WTC11 (cell line): ENCODE results near the gene CYP11A1. TPM values are rescaled to one million over a fixed set of nuclear protein-coding genes. Genes with fewer than 3 reads are reported as not detected.

Source experiments
- ATAC-seq: fragments of 200-7000 bp; cut with Tn5 transposase; 2 replicates; pipeline ENCODE4 v1.10.0; 2021; ENCODE audit warnings: mild to moderate bottlenecking, moderate library complexity
- CTCF ChIA-PET: fragments of 300-600 bp; sonication (Branson Sonifier 250); formaldehyde crosslinking; loops from one replicate; lab custom pipeline; 2021; ENCODE audit warnings: antibody characterized with exemption; lab: Charles Lee
- POLR2A ChIA-PET: fragments of 350-600 bp; sonication (Branson Sonifier 250); formaldehyde crosslinking; loops from one replicate; lab custom pipeline; 2021; ENCODE audit warnings: antibody characterized with exemption; lab: Charles Lee
- DNase-seq: peaks from one replicate; pipeline ENCODE4 v3.0.0; 2021; ENCODE audit warnings: low spot score
- H3K27ac Mint-ChIP-seq: 2 replicates; pipeline ENCODE4 v1.8.0; 2021; ENCODE audit warnings: mixed read lengths
- H3K27me3 Mint-ChIP-seq: 2 replicates; pipeline ENCODE4 v1.8.0; 2021; ENCODE audit warnings: low read depth, mild to moderate bottlenecking, moderate library complexity, mixed read lengths
- H3K36me3 Mint-ChIP-seq: 2 replicates; pipeline ENCODE4 v1.8.0; 2021; ENCODE audit warnings: mixed read lengths
- H3K4me1 Mint-ChIP-seq: 2 replicates; pipeline ENCODE4 v1.8.0; 2022; ENCODE audit warnings: mixed read lengths
- H3K4me3 Mint-ChIP-seq: 2 replicates; pipeline ENCODE4 v1.8.0; 2021; ENCODE audit warnings: mild to moderate bottlenecking, moderate library complexity, mixed read lengths
- H3K9me3 Mint-ChIP-seq: 2 replicates; pipeline ENCODE4 v1.8.0; 2021; ENCODE audit warnings: mixed read lengths
- CDX4 ChIP-seq: fragments of 250-450 bp; sonication (Bioruptor Pico); IDR thresholded peaks from 2 replicates; pipeline ENCODE4 v1.9.0; 2021; ENCODE audit warnings: moderate library complexity, mild to moderate bottlenecking, inconsistent platforms, borderline replicate concordance
- ELF4 ChIP-seq: sonication (generic); formaldehyde crosslinking; IDR thresholded peaks from 2 replicates; pipeline ENCODE4 v1.8.1; 2022; ENCODE audit warnings: low read depth, mild to moderate bottlenecking, moderate library complexity, missing genetic modification reagents
- FOXJ3 ChIP-seq: sonication (generic); formaldehyde crosslinking; IDR thresholded peaks from 2 replicates; pipeline ENCODE4 v1.9.0; 2021; ENCODE audit warnings: missing genetic modification reagents, mild to moderate bottlenecking, borderline replicate concordance
- GABPB1 ChIP-seq: sonication (generic); formaldehyde crosslinking; IDR thresholded peaks from 2 replicates; pipeline ENCODE4 v1.8.1; 2023; ENCODE audit warnings: mild to moderate bottlenecking, missing genetic modification reagents
- GRHL2 ChIP-seq: fragments of 250-450 bp; sonication (Bioruptor Pico); IDR thresholded peaks from 2 replicates; pipeline ENCODE4 v1.8.0; 2022; ENCODE audit warnings: mild to moderate bottlenecking, moderate library complexity; ENCODE audit not compliant: insufficient replicate concordance, severe bottlenecking
- GTF2I ChIP-seq: fragments of 250-450 bp; sonication (Bioruptor Pico); conservative IDR thresholded peaks from 2 replicates; pipeline ENCODE4 v1.4.0; 2021; ENCODE audit warnings: mild to moderate bottlenecking
- HMGXB4 ChIP-seq: sonication (generic); formaldehyde crosslinking; IDR thresholded peaks from 2 replicates; pipeline ENCODE4 v1.8.1; 2023; ENCODE audit warnings: mild to moderate bottlenecking, moderate library complexity, missing genetic modification reagents
- JAZF1 ChIP-seq: fragments of 250-450 bp; sonication (Bioruptor Pico); IDR thresholded peaks from 2 replicates; pipeline ENCODE4 v1.9.0; 2021; ENCODE audit warnings: moderate library complexity, mild to moderate bottlenecking, inconsistent platforms
- NR3C1 ChIP-seq: sonication (generic); formaldehyde crosslinking; conservative IDR thresholded peaks from 2 replicates; pipeline ENCODE4 v1.8.1; 2023; ENCODE audit warnings: low read depth, mild to moderate bottlenecking, missing genetic modification reagents
- PREB ChIP-seq: sonication (generic); formaldehyde crosslinking; IDR thresholded peaks from 2 replicates; pipeline ENCODE4 v1.8.1; 2022; ENCODE audit warnings: mild to moderate bottlenecking, missing genetic modification reagents, moderate library complexity, borderline replicate concordance
- SMAD3 ChIP-seq: sonication (generic); formaldehyde crosslinking; IDR thresholded peaks from 2 replicates; pipeline ENCODE4 v1.8.0; 2022; ENCODE audit warnings: missing genetic modification reagents, mild to moderate bottlenecking, borderline replicate concordance
- ZNF423 ChIP-seq: fragments of 250-450 bp; sonication (Bioruptor Pico); IDR thresholded peaks from 2 replicates; pipeline ENCODE4 v2.1.2; 2022; ENCODE audit warnings: mild to moderate bottlenecking, moderate library complexity
- total RNA-seq: library from RNA; stranded (reverse); gene quantifications from 3 replicates; pipeline ENCODE4 v1.2.3, GENCODE V29; 2021
- TF ChIP-seq, protein P1 (sequence below): sonication (generic); formaldehyde crosslinking; IDR thresholded peaks from 2 replicates; pipeline ENCODE4 v1.8.0; 2023; ENCODE audit warnings: mild to moderate bottlenecking, missing genetic modification reagents
- TF ChIP-seq, protein P2 (sequence below): sonication (generic); formaldehyde crosslinking; conservative IDR thresholded peaks from 2 replicates; pipeline ENCODE4 v1.8.1; 2023; ENCODE audit warnings: mild to moderate bottlenecking, low read depth, missing genetic modification reagents, moderate library complexity
- TF ChIP-seq, protein P3 (sequence below): sonication (generic); formaldehyde crosslinking; IDR thresholded peaks from 2 replicates; pipeline ENCODE4 v1.8.0; 2022; ENCODE audit warnings: mild to moderate bottlenecking, missing genetic modification reagents
- TF ChIP-seq, protein P4 (sequence below): sonication (generic); formaldehyde crosslinking; IDR thresholded peaks from 2 replicates; pipeline ENCODE4 v1.8.0; 2023; ENCODE audit warnings: missing genetic modification reagents
- TF ChIP-seq, protein P5 (sequence below): sonication (generic); formaldehyde crosslinking; IDR thresholded peaks from 2 replicates; pipeline ENCODE4 v1.8.0; 2022; ENCODE audit warnings: mild to moderate bottlenecking, missing genetic modification reagents

Gene CYP11A1
- total RNA-seq, 1 experiment from 2014 or later = 3.4 TPM

GRCh38 chr15:74381190-74381453 is 13.7 kb upstream of the CYP11A1 start:
- DNase-seq (no peak), ATAC-seq (no peak)
- TF ChIP-seq SMAD3 (CRISPR knock-in tag) = no peak
- Mint-ChIP-seq H3K4me1 (peaks cover 9% of the 10 kb centered on the region), H3K36me3 (no peaks in the 10 kb centered on the region), H3K9me3 (no peaks in the 10 kb centered on the region), H3K27ac (no peak overlapping the region), H3K27me3 (no peaks in the 10 kb centered on the region; the same call in 1 of the 2 replicates), H3K4me3 (no peak overlapping the region)
- ChIA-PET CTCF (interaction anchor here (0.7 to 2.4 kb wide), 9 partner anchors 8 to 178 kb away, joined by 3 to 136 read pairs (median 11); partner anchors contain the start of genes SEMA7A and UBL7), POLR2A (interaction anchor here (0.6 kb wide), 1 partner anchor 82 kb away, joined by 5 read pairs; no protein-coding TSS in a partner anchor)

DNA sequence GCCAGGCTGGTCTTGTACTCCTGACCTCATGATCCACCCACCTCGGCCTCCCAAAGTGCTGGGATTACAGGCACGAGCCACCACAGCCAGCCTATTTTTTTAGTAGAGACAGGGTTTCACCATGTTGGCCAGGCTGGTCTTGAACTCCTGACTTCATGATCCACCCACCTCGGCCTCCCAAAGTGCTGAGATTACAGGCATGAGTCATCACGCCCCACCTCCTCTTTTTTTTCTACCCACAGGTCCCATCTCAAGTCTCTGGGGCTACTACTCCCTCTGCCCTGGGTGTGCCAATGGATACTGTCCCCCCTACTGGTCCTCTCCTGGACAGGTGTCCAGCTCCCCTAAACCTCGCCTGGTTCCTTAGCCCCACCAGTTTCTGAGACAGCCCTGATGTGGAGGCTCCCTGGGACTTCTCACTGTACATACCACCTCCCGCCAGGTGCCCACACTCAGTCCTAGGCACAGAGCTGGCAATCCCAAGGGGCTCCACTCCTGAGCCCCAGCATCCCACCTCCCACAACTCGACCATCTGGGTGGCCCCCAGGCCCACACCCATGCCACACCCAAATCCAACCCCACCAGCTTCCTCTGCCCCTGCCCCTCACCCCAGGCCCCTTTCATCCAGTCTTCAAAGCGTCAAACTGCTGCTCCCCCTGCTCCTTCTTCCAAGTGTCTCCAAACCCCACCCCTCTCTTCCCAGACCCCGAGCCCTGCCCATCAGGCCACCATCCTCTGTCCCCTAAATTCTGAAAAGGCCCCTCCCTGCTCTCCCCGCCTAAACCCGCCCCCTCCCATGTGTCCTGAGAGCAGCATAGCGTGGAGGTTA is 13.1 kb upstream of the CYP11A1 start:
- H3K36me3 Mint-ChIP-seq = no peaks in the 10 kb centered on the region
- no peaks in the 10 kb centered on the region; the same call in 1 of the 2 replicates for H3K27me3 Mint-ChIP-seq
- no peak for DNase-seq
- TF ChIP-seq GABPB1 (CRISPR knock-in tag) = no peak
- no peak for TF ChIP-seq GTF2I (CRISPR knock-in tag)
- TF ChIP-seq, protein P1, sequence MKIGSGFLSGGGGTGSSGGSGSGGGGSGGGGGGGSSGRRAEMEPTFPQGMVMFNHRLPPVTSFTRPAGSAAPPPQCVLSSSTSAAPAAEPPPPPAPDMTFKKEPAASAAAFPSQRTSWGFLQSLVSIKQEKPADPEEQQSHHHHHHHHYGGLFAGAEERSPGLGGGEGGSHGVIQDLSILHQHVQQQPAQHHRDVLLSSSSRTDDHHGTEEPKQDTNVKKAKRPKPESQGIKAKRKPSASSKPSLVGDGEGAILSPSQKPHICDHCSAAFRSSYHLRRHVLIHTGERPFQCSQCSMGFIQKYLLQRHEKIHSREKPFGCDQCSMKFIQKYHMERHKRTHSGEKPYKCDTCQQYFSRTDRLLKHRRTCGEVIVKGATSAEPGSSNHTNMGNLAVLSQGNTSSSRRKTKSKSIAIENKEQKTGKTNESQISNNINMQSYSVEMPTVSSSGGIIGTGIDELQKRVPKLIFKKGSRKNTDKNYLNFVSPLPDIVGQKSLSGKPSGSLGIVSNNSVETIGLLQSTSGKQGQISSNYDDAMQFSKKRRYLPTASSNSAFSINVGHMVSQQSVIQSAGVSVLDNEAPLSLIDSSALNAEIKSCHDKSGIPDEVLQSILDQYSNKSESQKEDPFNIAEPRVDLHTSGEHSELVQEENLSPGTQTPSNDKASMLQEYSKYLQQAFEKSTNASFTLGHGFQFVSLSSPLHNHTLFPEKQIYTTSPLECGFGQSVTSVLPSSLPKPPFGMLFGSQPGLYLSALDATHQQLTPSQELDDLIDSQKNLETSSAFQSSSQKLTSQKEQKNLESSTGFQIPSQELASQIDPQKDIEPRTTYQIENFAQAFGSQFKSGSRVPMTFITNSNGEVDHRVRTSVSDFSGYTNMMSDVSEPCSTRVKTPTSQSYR (CRISPR knock-in tag) = no peak
- TF ChIP-seq, protein P2, sequence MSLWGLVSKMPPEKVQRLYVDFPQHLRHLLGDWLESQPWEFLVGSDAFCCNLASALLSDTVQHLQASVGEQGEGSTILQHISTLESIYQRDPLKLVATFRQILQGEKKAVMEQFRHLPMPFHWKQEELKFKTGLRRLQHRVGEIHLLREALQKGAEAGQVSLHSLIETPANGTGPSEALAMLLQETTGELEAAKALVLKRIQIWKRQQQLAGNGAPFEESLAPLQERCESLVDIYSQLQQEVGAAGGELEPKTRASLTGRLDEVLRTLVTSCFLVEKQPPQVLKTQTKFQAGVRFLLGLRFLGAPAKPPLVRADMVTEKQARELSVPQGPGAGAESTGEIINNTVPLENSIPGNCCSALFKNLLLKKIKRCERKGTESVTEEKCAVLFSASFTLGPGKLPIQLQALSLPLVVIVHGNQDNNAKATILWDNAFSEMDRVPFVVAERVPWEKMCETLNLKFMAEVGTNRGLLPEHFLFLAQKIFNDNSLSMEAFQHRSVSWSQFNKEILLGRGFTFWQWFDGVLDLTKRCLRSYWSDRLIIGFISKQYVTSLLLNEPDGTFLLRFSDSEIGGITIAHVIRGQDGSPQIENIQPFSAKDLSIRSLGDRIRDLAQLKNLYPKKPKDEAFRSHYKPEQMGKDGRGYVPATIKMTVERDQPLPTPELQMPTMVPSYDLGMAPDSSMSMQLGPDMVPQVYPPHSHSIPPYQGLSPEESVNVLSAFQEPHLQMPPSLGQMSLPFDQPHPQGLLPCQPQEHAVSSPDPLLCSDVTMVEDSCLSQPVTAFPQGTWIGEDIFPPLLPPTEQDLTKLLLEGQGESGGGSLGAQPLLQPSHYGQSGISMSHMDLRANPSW (CRISPR knock-in tag) = no peak
- TF ChIP-seq, protein P3, sequence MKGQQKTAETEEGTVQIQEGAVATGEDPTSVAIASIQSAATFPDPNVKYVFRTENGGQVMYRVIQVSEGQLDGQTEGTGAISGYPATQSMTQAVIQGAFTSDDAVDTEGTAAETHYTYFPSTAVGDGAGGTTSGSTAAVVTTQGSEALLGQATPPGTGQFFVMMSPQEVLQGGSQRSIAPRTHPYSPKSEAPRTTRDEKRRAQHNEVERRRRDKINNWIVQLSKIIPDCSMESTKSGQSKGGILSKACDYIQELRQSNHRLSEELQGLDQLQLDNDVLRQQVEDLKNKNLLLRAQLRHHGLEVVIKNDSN (CRISPR knock-in tag) = no peak
- ChIA-PET POLR2A (interaction anchor here (0.6 kb wide), 1 partner anchor 82 kb away, joined by 5 read pairs; no protein-coding TSS in a partner anchor), CTCF (interaction anchor here (1.5 to 2.4 kb wide), 3 partner anchors 58 to 102 kb away, joined by 5 to 136 read pairs (median 10); partner anchors contain the start of gene SEMA7A)
- H3K9me3 Mint-ChIP-seq = no peaks in the 10 kb centered on the region
- H3K27ac Mint-ChIP-seq = no peak overlapping the region
- peaks cover 5% of the 10 kb centered on the region for H3K4me1 Mint-ChIP-seq
- no peak overlapping the region for H3K4me3 Mint-ChIP-seq
- ATAC-seq = peak; percentile 6; the same call in 1 of the 2 replicates

DNA sequence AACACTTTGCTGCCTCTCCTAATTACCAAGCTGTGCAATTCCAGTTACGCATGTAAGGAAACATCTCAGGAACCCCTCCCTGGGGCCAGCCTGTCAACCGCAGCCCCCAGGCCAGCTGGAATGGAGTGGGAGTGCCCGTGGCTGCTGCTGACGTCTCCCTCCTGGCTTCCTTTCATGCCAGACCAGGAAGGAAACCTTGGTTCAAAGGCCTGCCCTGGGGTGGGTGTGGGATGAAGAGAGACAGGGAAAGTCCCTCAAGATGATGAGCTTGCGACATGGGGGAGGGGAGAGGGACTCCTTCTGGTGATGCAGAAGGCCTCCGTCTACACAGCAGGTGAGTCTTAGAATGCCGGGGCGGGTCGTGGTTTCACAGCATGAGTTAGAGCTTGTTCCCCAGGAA is 11.4 kb upstream of the CYP11A1 start:
- ChIA-PET CTCF (interaction anchor here (0.7 to 1.8 kb wide), 8 partner anchors 24 to 253 kb away, joined by 3 to 10 read pairs (median 4); no protein-coding TSS in a partner anchor), POLR2A (no interaction called here)
- DNase-seq (no peak), ATAC-seq (no peak)
- H3K36me3 Mint-ChIP-seq = no peaks in the 10 kb centered on the region
- H3K4me3 Mint-ChIP-seq = no peak overlapping the region
- H3K27ac Mint-ChIP-seq = no peak overlapping the region
- H3K4me1 Mint-ChIP-seq = peaks cover 11% of the 10 kb centered on the region
- H3K9me3 Mint-ChIP-seq = no peaks in the 10 kb centered on the region
- H3K27me3 Mint-ChIP-seq = no peaks in the 10 kb centered on the region; the same call in 1 of the 2 replicates
- TF ChIP-seq, protein P4, sequence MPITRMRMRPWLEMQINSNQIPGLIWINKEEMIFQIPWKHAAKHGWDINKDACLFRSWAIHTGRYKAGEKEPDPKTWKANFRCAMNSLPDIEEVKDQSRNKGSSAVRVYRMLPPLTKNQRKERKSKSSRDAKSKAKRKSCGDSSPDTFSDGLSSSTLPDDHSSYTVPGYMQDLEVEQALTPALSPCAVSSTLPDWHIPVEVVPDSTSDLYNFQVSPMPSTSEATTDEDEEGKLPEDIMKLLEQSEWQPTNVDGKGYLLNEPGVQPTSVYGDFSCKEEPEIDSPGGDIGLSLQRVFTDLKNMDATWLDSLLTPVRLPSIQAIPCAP (CRISPR knock-in tag) = no peak
- TF ChIP-seq ZNF423 (no peak), PREB (CRISPR knock-in tag) (no peak), JAZF1 (CRISPR knock-in tag) (no peak), FOXJ3 (no peak), GABPB1 (CRISPR knock-in tag) (no peak), GRHL2 (CRISPR knock-in tag) (no peak), CDX4 (CRISPR knock-in tag) (no peak), NR3C1 (no peak), HMGXB4 (CRISPR knock-in tag) (no peak), ELF4 (CRISPR knock-in tag) (no peak)
- TF ChIP-seq, protein P5, sequence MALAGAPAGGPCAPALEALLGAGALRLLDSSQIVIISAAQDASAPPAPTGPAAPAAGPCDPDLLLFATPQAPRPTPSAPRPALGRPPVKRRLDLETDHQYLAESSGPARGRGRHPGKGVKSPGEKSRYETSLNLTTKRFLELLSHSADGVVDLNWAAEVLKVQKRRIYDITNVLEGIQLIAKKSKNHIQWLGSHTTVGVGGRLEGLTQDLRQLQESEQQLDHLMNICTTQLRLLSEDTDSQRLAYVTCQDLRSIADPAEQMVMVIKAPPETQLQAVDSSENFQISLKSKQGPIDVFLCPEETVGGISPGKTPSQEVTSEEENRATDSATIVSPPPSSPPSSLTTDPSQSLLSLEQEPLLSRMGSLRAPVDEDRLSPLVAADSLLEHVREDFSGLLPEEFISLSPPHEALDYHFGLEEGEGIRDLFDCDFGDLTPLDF = no peak
